ENCODE data around the gene EFCAB6. TPM values are rescaled to one million over a fixed set of nuclear protein-coding genes. Genes with fewer than 3 reads are reported as not detected.
A peak's percentile ranks its signal among the peaks of the same experiment; 100 is the strongest.

The EFCAB6 gene
- total and polyA plus RNA-seq, 2 of the 13 experiments (the other 11 are each of a cell fraction or from before 2014, with no cell fraction given): not detected

- FAIRE-seq: no peak
- Histone ChIP-seq H3K36me3 (replicated peaks in 1 of 2; ENCODE audit: control insufficient read depth in 1 of 2, insufficient read depth in 2 of 2, low read length in 2 of 2) (no peaks in the 10 kb centered on the region), H3K27ac (ENCODE audit: extremely low read length, insufficient read depth, low read length) (no peak overlapping the region), H3K9me3 (ENCODE audit: low read length) (peaks cover 7% of the 10 kb centered on the region; the same call in 1 of the 2 replicates), H4K20me1 (ENCODE audit: insufficient read depth, low read length) (no peaks in the 10 kb centered on the region), H3K9ac (ENCODE audit: insufficient read depth, low read depth, low read length) (no peak overlapping the region), H3K4me2 (ENCODE audit: low read depth, low read length) (no peak overlapping the region), H3K27me3 (ENCODE audit: control insufficient read depth in 1 of 2, insufficient read depth in 2 of 2, low read length in 2 of 2) (no peaks in the 10 kb centered on the region), H2AFZ (ENCODE audit: low read length) (no peak overlapping the region), H3K4me1 (ENCODE audit: insufficient read depth, low read length) (no peaks in the 10 kb centered on the region), H3K4me3 (replicated peaks in 1 of 3; ENCODE audit: insufficient read depth in 1 of 3, low read depth in 2 of 3, low read length in 3 of 3) (no peak overlapping the region), H3K79me2 (ENCODE audit: insufficient read depth, low read length) (no peaks in the 10 kb centered on the region)
- WGBS (ENCODE audit: low lambda C conversion rate): 0% methylated on average over 2 of the region's 2 CpGs
- TF ChIP-seq CC2D1A (CRISPR knock-in tag; IDR thresholded peaks at IDR 0.05) (no peak), ZMYM2 (CRISPR knock-in tag; IDR thresholded peaks at IDR 0.05) (no peak), ZNF784 (CRISPR knock-in tag; IDR thresholded peaks at IDR 0.05; ENCODE audit: borderline replicate concordance) (no peak), TEAD2 (CRISPR knock-in tag; IDR thresholded peaks at IDR 0.05) (no peak)
- TF ChIP-seq, protein P1, sequence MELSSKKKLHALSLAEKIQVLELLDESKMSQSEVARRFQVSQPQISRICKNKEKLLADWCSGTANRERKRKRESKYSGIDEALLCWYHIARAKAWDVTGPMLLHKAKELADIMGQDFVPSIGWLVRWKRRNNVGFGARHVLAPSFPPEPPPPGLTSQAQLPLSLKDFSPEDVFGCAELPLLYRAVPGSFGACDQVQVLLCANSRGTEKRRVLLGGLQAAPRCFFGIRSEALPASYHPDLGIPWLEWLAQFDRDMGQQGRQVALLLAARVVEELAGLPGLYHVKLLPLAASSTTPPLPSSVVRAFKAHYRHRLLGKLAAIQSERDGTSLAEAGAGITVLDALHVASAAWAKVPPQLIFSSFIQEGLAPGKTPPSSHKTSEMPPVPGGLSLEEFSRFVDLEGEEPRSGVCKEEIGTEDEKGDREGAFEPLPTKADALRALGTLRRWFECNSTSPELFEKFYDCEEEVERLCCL (CRISPR knock-in tag; IDR thresholded peaks at IDR 0.05; ENCODE audit: borderline replicate concordance): no peak
- intact Hi-C loops (cut with micrococcal nuclease; ENCODE audit: unreplicated experiment) (no loop called here), in situ Hi-C loops (cut with HindIII; ENCODE audit: extremely low pct_ligation_motif_present, low pct_unique_long_range_greater_than_20kb) (no loop called here)
- no TSS peak for BruUV-seq (replicated peaks)
- no peak for ATAC-seq
- no peak for DNase-seq (ENCODE audit: low spot score)
- ChIA-PET CTCF (ENCODE audit: low intra/inter-chr PET ratio, low total read pairs) (no interaction called here), POLR2A (no interaction called here)
Measured at GRCh38 chr22:43704051-43704450, 108.1 kb downstream of the EFCAB6 start.

DNA sequence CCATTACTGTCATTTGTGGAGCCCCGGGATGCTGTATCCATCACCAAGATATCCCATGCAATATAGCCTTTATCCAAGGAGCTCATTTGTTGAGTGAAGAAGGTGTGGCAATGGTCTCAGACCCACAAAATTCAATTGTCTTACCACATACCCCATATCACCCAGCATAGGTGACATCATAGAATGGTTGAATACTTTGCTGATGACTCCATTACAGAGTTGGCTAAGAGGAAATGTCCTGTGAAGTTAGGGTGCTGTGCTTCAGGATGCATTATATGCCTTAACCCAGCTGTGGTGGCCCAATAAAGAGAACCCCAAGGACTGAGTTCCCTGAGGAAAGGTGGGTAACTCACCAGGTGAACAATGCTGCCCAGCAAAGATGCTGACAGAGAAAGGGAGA lies 113.7 kb downstream of the EFCAB6 start:
- 92% methylated on average over 1 of the region's 1 CpG for WGBS (ENCODE audit: low lambda C conversion rate)
- DNase-seq (ENCODE audit: low spot score) (no peak), FAIRE-seq (no peak), ATAC-seq (no peak)
- CTCF ChIA-PET (ENCODE audit: low intra/inter-chr PET ratio, low total read pairs): no interaction called here
- Histone ChIP-seq H3K4me2 (ENCODE audit: low read depth, low read length) (no peak overlapping the region), H3K9ac (ENCODE audit: insufficient read depth, low read depth, low read length) (no peak overlapping the region), H3K9me3 (ENCODE audit: low read length) (no peaks in the 10 kb centered on the region), H2AFZ (ENCODE audit: low read length) (no peak overlapping the region), H3K4me3 (replicated peaks in 1 of 3; ENCODE audit: insufficient read depth in 1 of 3, low read depth in 2 of 3, low read length in 3 of 3) (no peak overlapping the region), H3K27me3 (ENCODE audit: control insufficient read depth in 1 of 2, insufficient read depth in 2 of 2, low read length in 2 of 2) (no peaks in the 10 kb centered on the region), H3K4me1 (ENCODE audit: insufficient read depth, low read length) (no peaks in the 10 kb centered on the region), H4K20me1 (ENCODE audit: insufficient read depth, low read length) (no peaks in the 10 kb centered on the region), H3K79me2 (ENCODE audit: insufficient read depth, low read length) (no peaks in the 10 kb centered on the region), H3K27ac (ENCODE audit: extremely low read length, insufficient read depth, low read length) (no peak overlapping the region), H3K36me3 (replicated peaks in 1 of 2; ENCODE audit: control insufficient read depth in 1 of 2, insufficient read depth in 2 of 2, low read length in 2 of 2) (no peaks in the 10 kb centered on the region)
- POLR2A ChIA-PET: no interaction called here
- no TSS peak for BruUV-seq (replicated peaks)
- in situ Hi-C loops (cut with HindIII; ENCODE audit: extremely low pct_ligation_motif_present, low pct_unique_long_range_greater_than_20kb) (no loop called here), intact Hi-C loops (cut with micrococcal nuclease; ENCODE audit: unreplicated experiment) (no loop called here)
- TF ChIP-seq ATF7 (IDR thresholded peaks at IDR 0.05): 0 out of 2 replicates have a peak, but pooled peaks have one; percentile 22
- TF ChIP-seq ATF7 (CRISPR knock-in tag; IDR thresholded peaks at IDR 0.05): no peak
- TF ChIP-seq, protein P2, sequence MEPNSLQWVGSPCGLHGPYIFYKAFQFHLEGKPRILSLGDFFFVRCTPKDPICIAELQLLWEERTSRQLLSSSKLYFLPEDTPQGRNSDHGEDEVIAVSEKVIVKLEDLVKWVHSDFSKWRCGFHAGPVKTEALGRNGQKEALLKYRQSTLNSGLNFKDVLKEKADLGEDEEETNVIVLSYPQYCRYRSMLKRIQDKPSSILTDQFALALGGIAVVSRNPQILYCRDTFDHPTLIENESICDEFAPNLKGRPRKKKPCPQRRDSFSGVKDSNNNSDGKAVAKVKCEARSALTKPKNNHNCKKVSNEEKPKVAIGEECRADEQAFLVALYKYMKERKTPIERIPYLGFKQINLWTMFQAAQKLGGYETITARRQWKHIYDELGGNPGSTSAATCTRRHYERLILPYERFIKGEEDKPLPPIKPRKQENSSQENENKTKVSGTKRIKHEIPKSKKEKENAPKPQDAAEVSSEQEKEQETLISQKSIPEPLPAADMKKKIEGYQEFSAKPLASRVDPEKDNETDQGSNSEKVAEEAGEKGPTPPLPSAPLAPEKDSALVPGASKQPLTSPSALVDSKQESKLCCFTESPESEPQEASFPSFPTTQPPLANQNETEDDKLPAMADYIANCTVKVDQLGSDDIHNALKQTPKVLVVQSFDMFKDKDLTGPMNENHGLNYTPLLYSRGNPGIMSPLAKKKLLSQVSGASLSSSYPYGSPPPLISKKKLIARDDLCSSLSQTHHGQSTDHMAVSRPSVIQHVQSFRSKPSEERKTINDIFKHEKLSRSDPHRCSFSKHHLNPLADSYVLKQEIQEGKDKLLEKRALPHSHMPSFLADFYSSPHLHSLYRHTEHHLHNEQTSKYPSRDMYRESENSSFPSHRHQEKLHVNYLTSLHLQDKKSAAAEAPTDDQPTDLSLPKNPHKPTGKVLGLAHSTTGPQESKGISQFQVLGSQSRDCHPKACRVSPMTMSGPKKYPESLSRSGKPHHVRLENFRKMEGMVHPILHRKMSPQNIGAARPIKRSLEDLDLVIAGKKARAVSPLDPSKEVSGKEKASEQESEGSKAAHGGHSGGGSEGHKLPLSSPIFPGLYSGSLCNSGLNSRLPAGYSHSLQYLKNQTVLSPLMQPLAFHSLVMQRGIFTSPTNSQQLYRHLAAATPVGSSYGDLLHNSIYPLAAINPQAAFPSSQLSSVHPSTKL (CRISPR knock-in tag; IDR thresholded peaks at IDR 0.05): no peak

Measured in HepG2 (cell line).